DMS53 treated with DMSO at 0.1 percent for 48 hours (cell line): ENCODE data around the gene CEACAM4.
"Not testable (repeated sequence)": the region's sequence is repeated elsewhere in the genome, so short reads cannot be mapped to it uniquely, and the experiment has no call there.

Experiments
- DNase-seq: peaks from one replicate; lab custom pipeline; 2025; ENCODE audit not compliant: unreplicated experiment; lab: John Stamatoyannopoulos, UW

CEACAM4 gene

DNA sequence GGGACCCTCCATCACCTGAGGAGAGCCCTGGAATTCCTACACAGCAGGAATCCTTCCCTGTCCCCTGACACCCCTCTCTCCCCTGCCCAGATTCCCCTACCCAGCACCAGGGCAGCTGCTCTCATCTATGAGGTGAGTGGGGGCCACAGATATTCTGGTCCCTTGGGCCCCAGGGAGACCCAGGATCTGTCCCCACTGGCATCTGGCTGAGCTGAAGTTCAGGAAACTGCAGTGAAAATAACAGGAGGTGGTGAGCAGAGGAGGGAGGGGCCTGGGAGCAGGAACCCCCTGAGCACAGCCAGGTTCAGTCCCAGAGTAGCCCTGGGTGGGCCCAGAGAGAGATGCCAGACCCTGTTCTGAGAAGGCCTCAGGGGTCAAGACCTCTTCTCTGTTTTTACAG lies 40.8 kb downstream of the CEACAM4 start:
- DNase-seq: no peak

- DNase-seq: no peak
Observed at GRCh38 chr19:41584931-41585330, 41.9 kb downstream of the CEACAM4 start.

DNA sequence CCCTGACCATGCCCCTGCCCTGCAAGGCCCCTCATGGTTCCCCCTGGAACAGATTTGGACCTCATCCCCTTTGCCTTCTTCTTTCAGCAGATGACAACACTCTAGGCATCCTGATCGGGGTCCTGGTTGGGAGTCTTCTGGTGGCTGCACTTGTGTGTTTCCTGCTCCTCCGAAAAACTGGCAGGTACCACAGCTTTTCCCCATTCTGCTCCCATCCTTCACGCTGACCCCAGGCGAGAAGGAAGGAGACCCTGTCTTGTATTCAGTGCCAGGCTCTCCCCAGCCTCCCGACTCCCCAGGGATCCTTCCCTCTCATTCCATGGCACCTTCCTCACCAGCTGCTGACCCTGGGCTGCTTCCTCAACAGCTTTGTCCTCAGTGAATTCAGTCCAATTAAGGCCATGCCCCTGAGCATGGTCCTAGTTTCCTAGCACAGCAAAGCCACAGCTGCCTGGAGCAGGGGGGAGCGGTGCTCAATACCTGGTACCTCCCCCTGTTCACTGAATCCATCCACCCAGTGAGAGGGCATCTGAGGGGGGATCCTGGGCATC lies 42.5 kb downstream of the CEACAM4 start:
- DNase-seq: no peak

GRCh38 chr19:41582577-41583182 lies 44.2 kb downstream of the CEACAM4 start:
- not testable (repeated sequence) for DNase-seq

- DNase-seq: not testable (repeated sequence)
Observed at GRCh38 chr19:41581068-41581467, 45.8 kb downstream of the CEACAM4 start.

DNA sequence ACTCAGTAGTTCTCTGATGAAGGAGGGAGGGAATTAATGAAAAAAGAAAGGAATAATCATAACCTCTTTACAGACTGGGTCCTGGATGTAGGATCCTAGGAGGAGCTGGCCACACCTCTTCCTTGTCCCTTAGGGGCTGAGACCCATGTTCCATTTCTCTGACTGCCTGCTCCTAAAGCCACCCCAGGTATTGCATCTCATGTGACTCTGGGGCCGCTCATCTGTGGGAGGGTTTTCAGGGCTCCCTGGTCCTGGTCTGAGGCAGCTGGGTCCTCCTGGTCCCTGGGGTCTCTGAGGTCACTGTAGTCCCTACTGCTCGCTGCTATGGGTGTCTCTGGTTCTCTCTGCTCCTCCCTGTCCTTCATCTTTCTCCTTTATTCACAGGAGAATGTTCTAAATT lies 48.0 kb downstream of the CEACAM4 start:
- no peak for DNase-seq

GRCh38 chr19:41577833-41578232 lies 49.0 kb downstream of the CEACAM4 start:
- DNase-seq: no peak

DNA sequence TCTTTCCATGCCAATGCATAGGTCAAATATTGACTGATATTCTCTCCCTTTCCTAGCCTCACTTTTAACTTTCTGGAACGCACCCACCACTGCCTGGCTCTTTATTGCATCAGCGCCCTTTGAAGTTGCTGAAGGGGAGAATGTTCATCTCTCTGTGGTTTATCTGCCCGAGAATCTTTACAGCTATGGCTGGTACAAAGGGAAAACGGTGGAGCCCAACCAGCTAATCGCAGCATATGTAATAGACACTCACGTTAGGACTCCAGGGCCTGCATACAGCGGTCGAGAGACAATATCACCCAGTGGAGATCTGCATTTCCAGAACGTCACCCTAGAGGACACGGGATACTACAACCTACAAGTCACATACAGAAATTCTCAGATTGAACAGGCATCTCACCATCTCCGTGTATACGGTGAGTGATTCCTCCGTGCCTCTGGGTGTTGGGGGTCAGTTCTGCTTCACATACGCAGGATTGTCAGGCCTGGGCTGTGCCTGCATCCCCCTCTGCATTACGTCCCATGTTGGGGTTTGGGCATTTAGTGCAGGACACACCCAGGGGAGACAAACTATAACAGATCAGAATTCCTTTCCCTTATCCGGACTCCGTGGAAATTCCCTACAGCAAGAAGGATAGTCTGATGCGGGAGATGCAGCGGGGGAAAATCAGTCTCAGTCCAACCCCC lies 49.6 kb downstream of the CEACAM4 start:
- DNase-seq: no peak

GRCh38 chr19:41575998-41576397 lies 50.9 kb downstream of the CEACAM4 start, which contains the start of gene CEACAM21:
Gene CEACAM21 (plus strand): TSS chr19:41576166. CDS start chr19:41576275, 109 bp downstream.
- DNase-seq: no peak

DNA sequence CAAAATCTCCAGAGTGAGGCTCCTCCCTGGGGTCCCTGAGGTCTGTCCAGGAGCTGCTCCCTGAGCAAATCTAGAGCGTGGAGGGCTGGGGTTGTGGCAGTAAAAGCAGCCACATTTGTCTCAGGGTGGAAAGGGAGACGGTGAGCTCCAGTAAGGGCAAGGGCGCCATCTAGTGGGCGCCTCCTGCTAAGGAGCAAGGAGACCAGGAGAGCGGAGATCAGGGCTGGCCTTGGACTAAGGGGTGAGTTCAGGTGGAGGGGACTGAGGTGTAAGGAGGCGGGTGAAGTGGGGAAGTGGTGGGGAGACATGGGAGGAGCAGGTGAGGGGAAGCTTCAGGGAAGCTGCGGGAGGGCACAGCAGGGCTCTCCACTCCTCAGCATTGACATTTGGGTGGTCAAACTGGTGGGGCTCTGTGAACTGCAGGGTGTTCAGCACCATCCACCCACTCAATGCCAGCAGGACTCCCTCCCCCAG lies 56.2 kb downstream of the CEACAM4 start:
- peak; percentile 51 for DNase-seq

- DNase-seq: no peak
Observed at GRCh38 chr19:41570179-41570578, 56.7 kb downstream of the CEACAM4 start.

- peak; percentile 12 for DNase-seq
Observed at GRCh38 chr19:41569481-41570150, 57.3 kb downstream of the CEACAM4 start.
